C4-2B (cell line): ENCODE data around the gene ZBTB5.

Source experiments
- H3K27ac ChIP-seq: fragments of 450-650 bp; 2 replicates; pipeline ENCODE4 v1.5.1; 2017
- ZFX ChIP-seq: fragments of 450-650 bp; IDR thresholded peaks from 2 replicates; pipeline ENCODE4 v1.6.1; 2017
- TF ChIP-seq, protein P1 (sequence below): fragments of 450-650 bp; conservative IDR thresholded peaks from 2 replicates; pipeline ENCODE4 v1.5.1; 2017; ENCODE audit warnings: mild to moderate bottlenecking

ZBTB5 gene

DNA sequence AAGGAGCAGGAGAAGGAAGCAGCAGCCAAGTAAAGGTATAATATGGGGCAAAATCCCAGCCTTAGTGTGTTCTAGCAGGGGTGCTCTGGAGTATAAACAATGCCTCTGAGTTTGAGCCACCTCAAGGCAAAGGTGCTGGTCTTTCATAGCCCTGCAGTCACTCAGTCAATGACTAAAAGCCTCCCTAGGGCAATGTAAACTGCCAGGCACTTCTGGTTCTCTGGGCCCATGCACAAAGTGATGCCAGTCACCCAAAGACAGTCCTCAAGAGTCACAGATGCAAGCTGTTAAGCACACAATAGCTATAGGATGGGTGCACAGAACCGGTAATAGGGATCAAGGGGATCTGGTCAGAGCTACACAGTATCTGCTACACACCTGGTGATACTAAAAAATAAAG lies 12.6 kb downstream of the ZBTB5 start:
- no peak overlapping the region for H3K27ac ChIP-seq
- TF ChIP-seq, protein P1, sequence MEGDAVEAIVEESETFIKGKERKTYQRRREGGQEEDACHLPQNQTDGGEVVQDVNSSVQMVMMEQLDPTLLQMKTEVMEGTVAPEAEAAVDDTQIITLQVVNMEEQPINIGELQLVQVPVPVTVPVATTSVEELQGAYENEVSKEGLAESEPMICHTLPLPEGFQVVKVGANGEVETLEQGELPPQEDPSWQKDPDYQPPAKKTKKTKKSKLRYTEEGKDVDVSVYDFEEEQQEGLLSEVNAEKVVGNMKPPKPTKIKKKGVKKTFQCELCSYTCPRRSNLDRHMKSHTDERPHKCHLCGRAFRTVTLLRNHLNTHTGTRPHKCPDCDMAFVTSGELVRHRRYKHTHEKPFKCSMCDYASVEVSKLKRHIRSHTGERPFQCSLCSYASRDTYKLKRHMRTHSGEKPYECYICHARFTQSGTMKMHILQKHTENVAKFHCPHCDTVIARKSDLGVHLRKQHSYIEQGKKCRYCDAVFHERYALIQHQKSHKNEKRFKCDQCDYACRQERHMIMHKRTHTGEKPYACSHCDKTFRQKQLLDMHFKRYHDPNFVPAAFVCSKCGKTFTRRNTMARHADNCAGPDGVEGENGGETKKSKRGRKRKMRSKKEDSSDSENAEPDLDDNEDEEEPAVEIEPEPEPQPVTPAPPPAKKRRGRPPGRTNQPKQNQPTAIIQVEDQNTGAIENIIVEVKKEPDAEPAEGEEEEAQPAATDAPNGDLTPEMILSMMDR = no peak
- TF ChIP-seq ZFX = no peak

DNA sequence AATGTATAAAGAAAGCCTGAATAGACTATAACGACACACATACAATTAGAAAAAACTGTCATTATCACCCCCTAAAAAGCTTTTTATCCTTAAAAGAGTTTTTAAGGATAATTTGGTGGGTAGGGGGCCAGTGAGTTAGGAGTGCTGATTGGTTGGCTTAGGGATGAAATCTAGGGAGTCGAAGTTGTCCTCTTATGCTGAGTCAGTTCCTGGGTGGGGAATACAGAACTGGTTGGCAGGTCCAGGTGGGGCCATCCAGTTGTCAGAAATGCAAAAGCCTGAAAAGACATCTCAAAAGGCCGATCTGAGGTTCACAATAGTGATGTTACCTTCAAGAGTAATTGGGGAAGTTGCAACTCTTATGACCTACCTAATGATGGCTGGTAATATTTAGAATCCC lies 13.6 kb downstream of the ZBTB5 start:
- no peak overlapping the region for H3K27ac ChIP-seq
- TF ChIP-seq ZFX = no peak

DNA sequence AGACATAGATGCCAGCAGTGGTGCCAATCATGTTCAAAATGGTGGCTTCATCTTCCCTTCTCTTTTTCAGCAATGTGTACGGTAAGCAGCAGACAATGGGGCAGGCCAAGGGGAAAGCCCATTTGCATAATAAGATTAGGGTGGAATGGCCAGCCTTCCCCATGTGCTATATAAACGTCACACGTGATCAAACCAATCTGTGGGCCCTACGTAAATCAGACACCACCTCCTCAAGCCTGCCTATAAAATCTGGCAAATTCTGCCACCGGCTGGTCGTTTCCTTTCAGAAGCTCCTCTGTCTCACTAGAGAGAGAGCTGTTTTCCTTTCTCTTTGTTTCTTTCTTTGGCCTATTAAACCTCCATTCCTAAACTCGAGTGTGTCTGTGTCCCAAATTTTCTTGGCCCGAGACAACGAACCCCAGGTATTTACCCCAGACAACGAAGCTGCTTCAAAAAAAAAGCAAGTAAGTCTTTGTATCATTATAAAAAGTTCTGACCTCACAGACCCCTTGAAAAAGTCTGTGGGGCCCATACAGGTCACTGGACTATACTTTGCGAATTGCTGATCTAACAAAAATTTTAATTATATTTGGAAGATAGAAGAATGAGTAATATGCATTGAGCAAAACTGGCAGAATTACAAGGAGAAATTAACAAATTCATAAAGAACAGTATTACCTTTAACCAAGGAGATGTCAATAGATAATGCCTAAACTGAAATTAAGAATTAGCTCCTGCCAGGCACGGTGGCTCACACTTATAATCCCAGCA lies 15.2 kb downstream of the ZBTB5 start:
- H3K27ac ChIP-seq = no peak overlapping the region
- TF ChIP-seq ZFX = no peak

DNA sequence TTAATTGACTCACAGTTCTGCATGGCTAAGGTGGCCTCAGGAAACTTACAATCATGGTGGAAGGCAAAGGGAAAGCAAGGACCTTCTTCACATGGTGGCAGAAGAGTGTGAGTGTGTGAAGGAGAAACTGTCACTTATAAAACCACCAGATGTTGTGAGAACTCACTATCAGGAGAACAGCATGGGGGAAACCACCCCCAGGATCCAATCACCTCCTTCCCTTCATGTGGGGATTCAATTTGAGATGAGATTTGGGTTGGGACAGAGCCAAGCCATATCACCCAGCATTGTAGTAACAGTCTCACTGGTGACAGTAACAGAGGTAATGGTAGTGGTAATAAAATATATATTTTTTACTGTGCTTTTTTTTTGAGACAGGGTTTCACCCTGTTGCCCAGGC lies 18.1 kb downstream of the ZBTB5 start:
- no peak overlapping the region for H3K27ac ChIP-seq
- TF ChIP-seq ZFX = no peak
- TF ChIP-seq, protein P1 = no peak

DNA sequence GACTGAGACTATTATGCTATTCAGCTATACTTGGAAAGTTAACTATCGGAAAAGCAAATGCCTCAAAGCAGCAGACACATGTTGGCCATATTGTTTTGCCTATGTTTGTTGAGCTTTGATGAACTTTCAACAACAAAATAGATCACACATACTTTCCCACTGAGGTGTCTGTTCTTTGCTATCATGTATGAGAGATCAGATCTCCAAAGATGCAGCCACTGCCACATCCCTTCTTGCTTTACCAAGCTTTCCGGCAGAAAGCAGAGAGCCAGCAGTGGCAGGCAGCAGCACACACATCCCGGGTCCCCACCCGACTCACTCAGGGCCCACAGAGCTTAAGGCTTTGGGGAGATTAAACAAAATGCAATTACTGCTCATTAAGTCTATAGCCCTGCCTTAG lies 18.8 kb downstream of the ZBTB5 start:
- no peak overlapping the region for H3K27ac ChIP-seq
- TF ChIP-seq, protein P1 = no peak
- TF ChIP-seq ZFX = no peak

DNA sequence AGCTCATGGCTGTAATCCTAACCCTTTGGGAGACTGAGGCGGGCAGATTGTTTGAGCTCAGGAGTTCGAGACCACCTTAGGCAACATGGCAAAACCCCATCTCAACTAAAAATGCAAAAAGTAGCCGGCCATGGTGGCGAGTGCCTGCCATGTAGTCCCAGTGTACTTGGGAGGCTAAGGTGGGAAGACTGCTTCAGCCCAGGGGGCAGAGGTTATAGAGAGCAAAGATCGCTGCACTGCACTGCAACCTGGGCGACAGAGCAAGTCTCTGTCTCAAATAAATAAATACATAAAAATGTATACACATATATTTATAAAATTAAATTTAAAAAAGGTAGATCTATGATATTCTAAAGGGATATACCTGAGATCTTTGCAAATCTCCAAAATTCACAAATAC lies 19.4 kb downstream of the ZBTB5 start:
- no peak overlapping the region for H3K27ac ChIP-seq
- TF ChIP-seq, protein P1 = no peak
- no peak for TF ChIP-seq ZFX

DNA sequence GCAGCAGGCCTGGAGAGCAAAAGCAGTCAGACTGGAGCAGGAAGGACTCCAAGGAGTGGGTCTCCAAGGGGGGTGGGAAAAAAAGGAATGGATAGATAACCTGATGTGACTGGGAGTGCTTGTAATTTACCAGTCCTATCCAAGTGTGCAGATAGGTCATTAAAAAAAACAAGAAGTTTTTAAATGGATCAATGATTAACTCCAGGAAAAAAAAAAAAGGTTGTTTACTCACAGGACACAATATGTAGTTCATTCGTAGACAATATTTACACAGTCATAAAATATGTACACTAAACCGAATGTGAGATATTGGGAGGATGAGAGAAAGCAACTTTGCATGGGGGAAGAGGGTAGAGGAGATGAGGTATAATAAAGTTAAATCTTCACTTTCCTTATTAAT lies 20.4 kb downstream of the ZBTB5 start:
- no peak for TF ChIP-seq ZFX
- TF ChIP-seq, protein P1 = no peak
- no peak overlapping the region for H3K27ac ChIP-seq

DNA sequence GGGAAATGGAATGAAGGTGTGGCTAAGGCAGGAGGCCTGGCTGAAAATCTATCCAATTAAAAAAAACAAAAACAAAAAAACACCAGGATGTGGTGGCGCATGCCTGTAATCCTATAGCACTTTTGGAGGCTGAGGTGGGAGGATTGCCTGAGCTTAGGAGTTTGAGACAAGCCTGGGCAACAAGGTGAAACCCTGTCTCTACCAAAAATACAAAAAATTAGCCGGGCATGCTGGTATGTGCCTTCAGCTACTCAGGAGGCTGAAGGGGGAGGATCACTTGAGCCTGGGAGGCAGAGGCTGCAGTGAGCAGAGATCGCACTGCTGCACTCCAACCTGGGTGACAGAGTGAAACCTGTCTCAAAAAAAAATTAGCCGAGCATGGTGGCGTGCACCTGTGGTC lies 21.7 kb downstream of the ZBTB5 start:
- no peak overlapping the region for H3K27ac ChIP-seq
- no peak for TF ChIP-seq ZFX
- TF ChIP-seq, protein P1 = no peak
